HT1080 (cell line): ENCODE measurements around the gene GOLPH3L. TPM values are rescaled to one million over a fixed set of nuclear protein-coding genes. Genes with fewer than 3 reads are reported as not detected.
"Not testable (repeated sequence)": the region's sequence is repeated elsewhere in the genome, so short reads cannot be mapped to it uniquely, and the experiment has no call there.

Experiments used
- DNase-seq: peaks from one replicate; pipeline ENCODE4 v3.0.0-alpha.2; 2015; ENCODE audit warnings: low read depth
- polyA plus RNA-seq, 2 experiments: library from polyadenylated mRNA; depleted of rRNA; stranded (reverse); fragments of >200 nt; gene quantifications; 2 replicates each; pipeline ENCODE4 v1.2.3, GENCODE V29; 2015
- total RNA-seq: library from RNA; depleted of rRNA; stranded (reverse); fragments of >200 nt; shearing (Covaris generic); gene quantifications from 2 replicates; pipeline ENCODE4 v1.2.3, GENCODE V29; 2014; rRNA removed

The GOLPH3L gene
- total RNA-seq, result 4.6 and 14.0 TPM in 2 replicates
- polyA plus RNA-seq (2015; cell fraction: cytosol; rRNA removed), result 19.9 and 24.7 TPM in 2 replicates
- 28.1 and 28.8 TPM in 2 replicates for polyA plus RNA-seq (2015; cell fraction: nucleus; rRNA removed)

- DNase-seq, result peak; percentile 99
Observed at GRCh38 chr1:150696995-150697927, at the start of gene GOLPH3L. TSS of gene GOLPH3L (minus strand) at chr1:150697154. CDS start at chr1:150694838, 2,316 bp downstream.

- DNase-seq, result no peak
Observed at GRCh38 chr1:150730130-150730721, 33.3 kb upstream of the GOLPH3L start.

GRCh38 chr1:150724336-150724735, 27.4 kb upstream of the GOLPH3L start:
- no peak for DNase-seq

- DNase-seq, result no peak
Observed at GRCh38 chr1:150720703-150721102, 23.7 kb upstream of the GOLPH3L start, which contains the start of gene HORMAD1. TSS of gene HORMAD1 (minus strand) at chr1:150720895. CDS start at chr1:150719505, 1,390 bp downstream.

GRCh38 chr1:150720098-150720497, 23.1 kb upstream of the GOLPH3L start:
- no peak for DNase-seq

GRCh38 chr1:150718225-150718891, 21.4 kb upstream of the GOLPH3L start:
- no peak for DNase-seq

GRCh38 chr1:150709031-150709430, 12.1 kb upstream of the GOLPH3L start:
- not testable (repeated sequence) for DNase-seq

GRCh38 chr1:150708595-150708994, 11.6 kb upstream of the GOLPH3L start:
- DNase-seq, result no peak

GRCh38 chr1:150706091-150706490, 9.1 kb upstream of the GOLPH3L start:
- DNase-seq, result no peak

- DNase-seq, result no peak
Observed at GRCh38 chr1:150703427-150703826, 6.5 kb upstream of the GOLPH3L start.

- no peak for DNase-seq
Observed at GRCh38 chr1:150696590-150696989, 364 bp downstream of the GOLPH3L start.

- DNase-seq, result no peak
Observed at GRCh38 chr1:150696162-150696561, 792 bp downstream of the GOLPH3L start.

GRCh38 chr1:150695561-150695960, 1.4 kb downstream of the GOLPH3L start:
- no peak for DNase-seq

- DNase-seq, result peak; percentile 15
Observed at GRCh38 chr1:150692720-150693119, 4.2 kb downstream of the GOLPH3L start.

GRCh38 chr1:150688763-150689162, 8.2 kb downstream of the GOLPH3L start:
- no peak for DNase-seq

- no peak for DNase-seq
Observed at GRCh38 chr1:150686275-150686674, 10.7 kb downstream of the GOLPH3L start.

GRCh38 chr1:150683914-150684313, 13.0 kb downstream of the GOLPH3L start:
- DNase-seq, result no peak

GRCh38 chr1:150678988-150679387, 18.0 kb downstream of the GOLPH3L start:
- no peak for DNase-seq

- DNase-seq, result no peak
Observed at GRCh38 chr1:150674881-150675280, 22.1 kb downstream of the GOLPH3L start.

- no peak for DNase-seq
Observed at GRCh38 chr1:150663321-150663720, 33.6 kb downstream of the GOLPH3L start.

GRCh38 chr1:150662811-150663210, 34.1 kb downstream of the GOLPH3L start:
- DNase-seq, result no peak

GRCh38 chr1:150661156-150661555, 35.8 kb downstream of the GOLPH3L start:
- no peak for DNase-seq
